LHCN-M2 (cell line): ENCODE results near the gene PRCP. TPM values are rescaled to one million over a fixed set of nuclear protein-coding genes. Genes with fewer than 3 reads are reported as not detected.

Experiments used
- DNase-seq: peaks from one replicate; pipeline ENCODE4 v3.0.0-alpha.2; 2012; ENCODE audit warnings: low read depth
- total RNA-seq: library from RNA; depleted of rRNA; stranded (reverse); fragments of >200 nt; gene quantifications from 2 replicates; pipeline ENCODE4 v1.2.3, GENCODE V29; 2014

The PRCP gene
- total RNA-seq, 1 experiment from 2014 or later, result 42.8 TPM

- DNase-seq, result no peak
Observed at GRCh38 chr11:82831364-82831763, 68.9 kb downstream of the PRCP start.

GRCh38 chr11:82830746-82831145 lies 69.5 kb downstream of the PRCP start:
- DNase-seq, result no peak

GRCh38 chr11:82829101-82829500 lies 71.1 kb downstream of the PRCP start:
- no peak for DNase-seq

GRCh38 chr11:82828472-82828871 lies 71.8 kb downstream of the PRCP start:
- no peak for DNase-seq

- no peak for DNase-seq
Observed at GRCh38 chr11:82826526-82826925, 73.7 kb downstream of the PRCP start.

GRCh38 chr11:82823647-82824619 lies 76.3 kb downstream of the PRCP start:
- DNase-seq, result peak; percentile 5

- no peak for DNase-seq
Observed at GRCh38 chr11:82818409-82819043, 81.7 kb downstream of the PRCP start.

- DNase-seq, result no peak
Observed at GRCh38 chr11:82815406-82815805, 84.8 kb downstream of the PRCP start.

- DNase-seq, result no peak
Observed at GRCh38 chr11:82814379-82814778, 85.9 kb downstream of the PRCP start.

GRCh38 chr11:82811369-82811768 lies 88.9 kb downstream of the PRCP start:
- no peak for DNase-seq

GRCh38 chr11:82810738-82811137 lies 89.5 kb downstream of the PRCP start:
- no peak for DNase-seq

- DNase-seq, result peak; percentile 5
Observed at GRCh38 chr11:82810326-82810725, 89.9 kb downstream of the PRCP start.

- DNase-seq, result no peak
Observed at GRCh38 chr11:82807646-82808045, 92.6 kb downstream of the PRCP start.

- no peak for DNase-seq
Observed at GRCh38 chr11:82802710-82803109, 97.5 kb downstream of the PRCP start.

- DNase-seq, result no peak
Observed at GRCh38 chr11:82796998-82797961, 103.0 kb downstream of the PRCP start.

- DNase-seq, result no peak
Observed at GRCh38 chr11:82794490-82794889, 105.7 kb downstream of the PRCP start.

GRCh38 chr11:82792822-82793569 lies 107.2 kb downstream of the PRCP start:
- DNase-seq, result no peak

- DNase-seq, result no peak
Observed at GRCh38 chr11:82792319-82792718, 107.9 kb downstream of the PRCP start.

- DNase-seq, result no peak
Observed at GRCh38 chr11:82791779-82792178, 108.5 kb downstream of the PRCP start.

- DNase-seq, result peak; percentile 21
Observed at GRCh38 chr11:82790723-82791484, 109.3 kb downstream of the PRCP start.
